GM23248 (cell line): ENCODE results near the gene VAMP2.

Experiments
- EZH2 ChIP-seq: fragments of 200-600 bp; sonication (generic); IDR thresholded peaks from 2 replicates; pipeline ENCODE4 v1.6.1; 2018; ENCODE audit warnings: antibody characterized with exemption, mild to moderate bottlenecking; ENCODE audit not compliant: insufficient read depth, poor library complexity, severe bottlenecking
- EZH2phosphoT487 ChIP-seq: fragments of 200-600 bp; sonication (generic); IDR thresholded peaks from 2 replicates; pipeline ENCODE4 v1.6.1; 2018; ENCODE audit warnings: antibody characterized with exemption, moderate library complexity, mild to moderate bottlenecking, low read depth; ENCODE audit not compliant: insufficient read depth

DNA sequence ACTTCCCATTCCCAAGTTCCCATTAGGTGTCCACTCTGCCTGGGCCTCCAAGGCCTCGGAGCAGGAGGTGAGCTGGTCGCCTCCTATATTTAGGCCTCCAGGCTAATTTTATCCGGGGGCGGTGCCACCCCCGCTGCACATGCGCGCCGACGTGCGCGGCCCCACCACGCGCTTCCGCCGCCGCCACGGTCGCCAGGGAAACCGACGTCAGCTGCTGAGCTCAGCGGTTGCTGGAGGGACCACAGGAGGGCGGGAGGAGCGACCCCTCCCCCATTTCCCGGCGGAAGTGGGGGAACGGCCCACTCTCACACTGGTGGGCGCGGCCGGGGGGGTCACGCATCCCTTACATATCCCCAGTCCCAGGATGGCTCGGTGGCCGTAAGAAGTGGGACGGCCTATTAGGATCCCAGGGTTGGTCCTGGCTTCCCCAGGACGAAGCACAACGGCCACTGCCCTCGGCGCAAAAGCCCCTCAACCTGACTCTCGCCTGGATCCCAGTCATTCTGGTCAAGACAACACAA is 11.6 kb downstream of the VAMP2 start:
- TF ChIP-seq EZH2phosphoT487 (no peak), EZH2 (no peak)
